Measurements from ENCODE around the gene THAP11. TPM values are rescaled to one million over a fixed set of nuclear protein-coding genes. Genes with fewer than 3 reads are reported as not detected.

Gene THAP11
- polyA plus RNA-seq, 1 donor from 2014 or later, result 42.6 TPM

DNA sequence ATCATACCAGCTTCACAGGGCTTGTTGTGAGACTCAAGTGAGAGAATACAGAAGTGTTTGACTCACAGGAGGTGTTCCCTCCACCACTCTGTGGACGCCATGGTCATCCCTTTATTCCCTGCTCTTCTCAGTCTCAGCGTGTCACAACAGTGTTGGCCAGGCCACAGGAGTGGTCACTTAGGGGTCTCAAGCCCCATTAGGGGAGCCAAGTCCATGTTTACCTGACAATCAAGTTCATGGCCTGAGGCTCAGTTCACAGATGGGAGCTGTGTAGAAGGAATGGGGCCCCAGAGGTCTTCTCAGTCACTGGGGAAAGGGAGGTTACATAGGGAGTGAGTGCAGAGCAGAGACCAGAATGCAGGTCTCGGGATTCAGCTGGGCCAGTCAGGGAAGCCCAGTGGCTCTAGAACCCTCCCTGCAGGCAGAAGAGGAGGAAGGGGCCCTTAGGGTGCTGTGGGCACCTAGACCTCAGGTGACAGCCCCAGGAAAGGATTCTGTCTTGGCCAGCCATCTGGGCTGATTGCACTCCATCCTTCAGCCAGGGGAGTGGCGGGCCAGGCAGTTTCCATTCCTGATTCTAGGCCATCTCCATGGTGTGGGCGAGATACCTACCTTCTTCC lies 14.9 kb downstream of the THAP11 start:
- H3K79me2 ChIP-seq (replicated peaks; ENCODE audit: insufficient read depth, low read length), result peaks cover 73% of the 10 kb centered on the region
- H4K20me1 ChIP-seq (ENCODE audit: insufficient read depth), result no peaks in the 10 kb centered on the region
- H3K9me3 ChIP-seq (ENCODE audit: low read length), result no peaks in the 10 kb centered on the region
- no peak overlapping the region for H2AFZ ChIP-seq (ENCODE audit: low read depth, low read length)
- no peak overlapping the region for H3K4me2 ChIP-seq (ENCODE audit: low read length)
- H3K9ac ChIP-seq (ENCODE audit: low read length), result no peak overlapping the region
- H3F3A ChIP-seq (ENCODE audit: insufficient read depth, low read length, poor library complexity, severe bottlenecking), result no peaks in the 10 kb centered on the region
- no peak overlapping the region for H3K4me3 ChIP-seq (ENCODE audit: low read length)
- no peaks in the 10 kb centered on the region for H3K9me2 ChIP-seq (ENCODE audit: insufficient read depth, low read length)
- H3K36me3 ChIP-seq (ENCODE audit: insufficient read depth, low read length), result no peaks in the 10 kb centered on the region
- no peak overlapping the region for H3K27ac ChIP-seq (ENCODE audit: low read length)
- TF ChIP-seq, protein P1, sequence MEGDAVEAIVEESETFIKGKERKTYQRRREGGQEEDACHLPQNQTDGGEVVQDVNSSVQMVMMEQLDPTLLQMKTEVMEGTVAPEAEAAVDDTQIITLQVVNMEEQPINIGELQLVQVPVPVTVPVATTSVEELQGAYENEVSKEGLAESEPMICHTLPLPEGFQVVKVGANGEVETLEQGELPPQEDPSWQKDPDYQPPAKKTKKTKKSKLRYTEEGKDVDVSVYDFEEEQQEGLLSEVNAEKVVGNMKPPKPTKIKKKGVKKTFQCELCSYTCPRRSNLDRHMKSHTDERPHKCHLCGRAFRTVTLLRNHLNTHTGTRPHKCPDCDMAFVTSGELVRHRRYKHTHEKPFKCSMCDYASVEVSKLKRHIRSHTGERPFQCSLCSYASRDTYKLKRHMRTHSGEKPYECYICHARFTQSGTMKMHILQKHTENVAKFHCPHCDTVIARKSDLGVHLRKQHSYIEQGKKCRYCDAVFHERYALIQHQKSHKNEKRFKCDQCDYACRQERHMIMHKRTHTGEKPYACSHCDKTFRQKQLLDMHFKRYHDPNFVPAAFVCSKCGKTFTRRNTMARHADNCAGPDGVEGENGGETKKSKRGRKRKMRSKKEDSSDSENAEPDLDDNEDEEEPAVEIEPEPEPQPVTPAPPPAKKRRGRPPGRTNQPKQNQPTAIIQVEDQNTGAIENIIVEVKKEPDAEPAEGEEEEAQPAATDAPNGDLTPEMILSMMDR (IDR thresholded peaks at IDR 0.05; ENCODE audit: poor library complexity, severe bottlenecking), result no peak
- H3K27me3 ChIP-seq (ENCODE audit: insufficient read depth, low read depth, low read length), result no peaks in the 10 kb centered on the region

DNA sequence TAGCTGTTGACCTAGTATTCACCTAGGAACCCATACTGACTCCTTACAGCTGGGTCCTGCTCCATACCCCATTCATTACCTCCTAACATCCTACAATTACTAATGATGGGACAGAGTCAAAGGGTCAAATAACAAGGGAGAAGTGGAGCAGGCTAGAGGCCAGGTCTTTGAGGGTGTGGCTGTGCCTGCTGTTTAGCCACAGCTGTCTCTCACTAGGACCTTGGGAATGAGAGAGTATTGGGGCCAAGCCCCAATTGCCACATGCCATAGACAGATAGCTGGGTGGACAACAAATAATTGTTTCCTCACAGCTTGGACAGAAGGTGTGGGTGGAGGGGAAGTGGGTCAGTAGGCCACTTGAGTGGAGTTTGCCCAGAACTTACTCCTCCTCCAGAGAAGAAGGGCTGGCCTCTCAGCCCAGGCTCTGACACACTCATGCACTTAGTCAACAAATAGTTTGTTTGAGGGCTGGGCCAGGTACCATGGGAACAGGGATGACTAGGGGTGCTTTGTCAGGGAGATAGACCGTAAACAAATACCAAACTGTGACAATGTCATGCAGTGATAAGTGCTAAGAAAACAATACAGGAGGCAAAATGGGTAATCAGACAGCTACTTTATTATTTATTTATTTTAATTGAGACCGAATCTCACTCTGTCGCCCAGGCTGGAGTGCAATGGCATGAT lies 15.6 kb downstream of the THAP11 start:
- Histone ChIP-seq H3K4me2 (ENCODE audit: low read length) (no peak overlapping the region), H3K27ac (ENCODE audit: low read length) (no peak overlapping the region), H3K9me2 (ENCODE audit: insufficient read depth, low read length) (no peaks in the 10 kb centered on the region), H3K36me3 (ENCODE audit: insufficient read depth, low read length) (no peaks in the 10 kb centered on the region), H3K27me3 (ENCODE audit: insufficient read depth, low read depth, low read length) (no peaks in the 10 kb centered on the region), H3K9ac (ENCODE audit: low read length) (no peak overlapping the region), H2AFZ (ENCODE audit: low read depth, low read length) (no peak overlapping the region), H4K20me1 (ENCODE audit: insufficient read depth) (no peaks in the 10 kb centered on the region), H3F3A (ENCODE audit: insufficient read depth, low read length, poor library complexity, severe bottlenecking) (no peaks in the 10 kb centered on the region), H3K4me3 (ENCODE audit: low read length) (no peak overlapping the region), H3K9me3 (ENCODE audit: low read length) (no peaks in the 10 kb centered on the region), H3K79me2 (replicated peaks; ENCODE audit: insufficient read depth, low read length) (peaks cover 68% of the 10 kb centered on the region)
- TF ChIP-seq EP300 (conservative IDR thresholded peaks at IDR 0.05; ENCODE audit: poor library complexity, severe bottlenecking) (no peak), TAF1 (IDR thresholded peaks at IDR 0.05; ENCODE audit: low read depth) (no peak), EZH2 (IDR thresholded peaks at IDR 0.05; ENCODE audit: borderline replicate concordance, insufficient read depth, low read length, poor library complexity, severe bottlenecking) (no peak), MXI1 (conservative IDR thresholded peaks at IDR 0.05; ENCODE audit: poor library complexity, severe bottlenecking) (no peak)

DNA sequence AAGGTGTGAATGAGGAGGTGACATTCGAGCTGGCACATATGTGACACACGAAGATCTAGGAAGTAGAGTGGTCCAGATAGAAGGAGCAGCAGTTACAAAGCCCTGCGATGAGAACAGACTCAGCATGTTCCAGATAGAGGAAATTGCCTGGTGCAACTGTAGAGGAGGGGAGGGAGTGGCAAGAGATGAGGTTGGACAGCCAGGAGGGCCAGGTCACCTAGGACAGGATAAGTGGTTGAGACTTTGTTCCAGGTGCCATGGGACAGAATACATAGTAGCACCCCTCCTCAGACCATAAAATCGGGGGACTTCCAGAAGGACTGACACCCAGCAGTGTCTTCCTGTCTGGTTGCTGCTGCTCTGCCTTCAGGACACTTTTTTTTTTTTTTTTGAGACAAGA lies 16.4 kb downstream of the THAP11 start:
- Histone ChIP-seq H3K79me2 (replicated peaks; ENCODE audit: insufficient read depth, low read length) (peaks cover 59% of the 10 kb centered on the region), H2AFZ (ENCODE audit: low read depth, low read length) (no peak overlapping the region), H3K36me3 (ENCODE audit: insufficient read depth, low read length) (no peaks in the 10 kb centered on the region), H3K27ac (ENCODE audit: low read length) (no peak overlapping the region), H3K27me3 (ENCODE audit: insufficient read depth, low read depth, low read length) (no peaks in the 10 kb centered on the region), H3K4me3 (ENCODE audit: low read length) (no peak overlapping the region), H3K9ac (ENCODE audit: low read length) (no peak overlapping the region), H3K9me2 (ENCODE audit: insufficient read depth, low read length) (no peaks in the 10 kb centered on the region), H3F3A (ENCODE audit: insufficient read depth, low read length, poor library complexity, severe bottlenecking) (no peaks in the 10 kb centered on the region), H3K4me2 (ENCODE audit: low read length) (no peak overlapping the region), H3K9me3 (ENCODE audit: low read length) (no peaks in the 10 kb centered on the region), H4K20me1 (ENCODE audit: insufficient read depth) (no peaks in the 10 kb centered on the region)
- no peak for TF ChIP-seq RAD21 (conservative IDR thresholded peaks at IDR 0.05)
- TF ChIP-seq, protein P1 (IDR thresholded peaks at IDR 0.05; ENCODE audit: poor library complexity, severe bottlenecking), result no peak
- no peak for TF ChIP-seq TAF1 (IDR thresholded peaks at IDR 0.05; ENCODE audit: low read depth)
- TF ChIP-seq EP300 (conservative IDR thresholded peaks at IDR 0.05; ENCODE audit: poor library complexity, severe bottlenecking), result no peak
- no peak for TF ChIP-seq SMC3 (conservative IDR thresholded peaks at IDR 0.05; ENCODE audit: poor library complexity)
- TF ChIP-seq EZH2 (IDR thresholded peaks at IDR 0.05; ENCODE audit: borderline replicate concordance, insufficient read depth, low read length, poor library complexity, severe bottlenecking), result no peak
- no peak for TF ChIP-seq POLR2AphosphoS5 (IDR thresholded peaks at IDR 0.05)
- TF ChIP-seq, protein P2, sequence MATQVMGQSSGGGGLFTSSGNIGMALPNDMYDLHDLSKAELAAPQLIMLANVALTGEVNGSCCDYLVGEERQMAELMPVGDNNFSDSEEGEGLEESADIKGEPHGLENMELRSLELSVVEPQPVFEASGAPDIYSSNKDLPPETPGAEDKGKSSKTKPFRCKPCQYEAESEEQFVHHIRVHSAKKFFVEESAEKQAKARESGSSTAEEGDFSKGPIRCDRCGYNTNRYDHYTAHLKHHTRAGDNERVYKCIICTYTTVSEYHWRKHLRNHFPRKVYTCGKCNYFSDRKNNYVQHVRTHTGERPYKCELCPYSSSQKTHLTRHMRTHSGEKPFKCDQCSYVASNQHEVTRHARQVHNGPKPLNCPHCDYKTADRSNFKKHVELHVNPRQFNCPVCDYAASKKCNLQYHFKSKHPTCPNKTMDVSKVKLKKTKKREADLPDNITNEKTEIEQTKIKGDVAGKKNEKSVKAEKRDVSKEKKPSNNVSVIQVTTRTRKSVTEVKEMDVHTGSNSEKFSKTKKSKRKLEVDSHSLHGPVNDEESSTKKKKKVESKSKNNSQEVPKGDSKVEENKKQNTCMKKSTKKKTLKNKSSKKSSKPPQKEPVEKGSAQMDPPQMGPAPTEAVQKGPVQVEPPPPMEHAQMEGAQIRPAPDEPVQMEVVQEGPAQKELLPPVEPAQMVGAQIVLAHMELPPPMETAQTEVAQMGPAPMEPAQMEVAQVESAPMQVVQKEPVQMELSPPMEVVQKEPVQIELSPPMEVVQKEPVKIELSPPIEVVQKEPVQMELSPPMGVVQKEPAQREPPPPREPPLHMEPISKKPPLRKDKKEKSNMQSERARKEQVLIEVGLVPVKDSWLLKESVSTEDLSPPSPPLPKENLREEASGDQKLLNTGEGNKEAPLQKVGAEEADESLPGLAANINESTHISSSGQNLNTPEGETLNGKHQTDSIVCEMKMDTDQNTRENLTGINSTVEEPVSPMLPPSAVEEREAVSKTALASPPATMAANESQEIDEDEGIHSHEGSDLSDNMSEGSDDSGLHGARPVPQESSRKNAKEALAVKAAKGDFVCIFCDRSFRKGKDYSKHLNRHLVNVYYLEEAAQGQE (IDR thresholded peaks at IDR 0.05; ENCODE audit: borderline replicate concordance), result no peak
- no peak for TF ChIP-seq MXI1 (conservative IDR thresholded peaks at IDR 0.05; ENCODE audit: poor library complexity, severe bottlenecking)

Measured in neural cell (in vitro differentiated cells).